ENCODE results near the gene FIGNL2.

DNA sequence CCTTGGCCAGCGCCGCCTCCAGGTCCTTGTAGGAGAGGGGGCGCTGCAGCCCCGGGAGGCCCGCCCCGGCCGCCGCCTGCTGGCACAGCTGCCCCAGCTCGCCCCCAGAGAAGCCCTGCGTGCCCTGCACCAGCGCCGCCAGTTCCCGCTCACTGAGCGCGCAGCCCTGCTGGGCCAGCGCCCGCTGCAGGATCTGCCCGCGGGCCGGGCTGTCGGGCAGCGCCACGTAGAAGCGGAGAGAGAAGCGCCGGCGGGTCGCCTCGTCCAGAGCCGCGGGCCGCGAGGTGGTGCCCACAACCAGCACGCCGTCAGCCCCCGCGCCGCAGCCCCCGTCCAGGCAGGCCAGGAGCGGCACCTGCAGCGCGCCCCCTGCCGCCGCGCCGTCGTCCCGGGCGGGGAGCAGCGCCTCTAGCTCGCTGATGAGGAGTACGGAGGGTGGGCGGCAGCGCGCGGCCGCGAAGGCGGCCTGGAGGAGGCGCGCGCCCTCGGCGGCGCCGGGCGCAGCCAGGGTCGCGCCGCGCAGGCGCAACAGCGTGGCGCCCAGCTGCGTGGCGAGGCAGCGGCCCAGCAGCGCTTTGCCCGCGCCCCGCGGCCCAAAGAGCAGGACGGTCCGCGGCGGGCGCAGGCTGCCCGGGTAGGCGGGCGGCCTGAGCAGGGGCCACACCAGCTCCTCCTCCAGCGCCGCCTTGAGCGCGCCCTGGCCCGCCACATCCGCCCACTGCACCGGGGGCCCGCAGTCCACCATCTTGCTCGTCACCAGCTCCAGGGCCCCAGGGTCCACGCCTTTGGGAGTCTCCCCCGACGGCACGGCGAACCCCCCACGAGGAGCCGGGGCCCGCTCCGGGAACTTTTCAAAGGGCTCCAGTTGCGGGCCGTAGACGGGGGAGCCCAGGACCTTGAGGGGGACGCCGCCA is 27.7 kb downstream of the FIGNL2 start:
- TF ChIP-seq, protein P1, sequence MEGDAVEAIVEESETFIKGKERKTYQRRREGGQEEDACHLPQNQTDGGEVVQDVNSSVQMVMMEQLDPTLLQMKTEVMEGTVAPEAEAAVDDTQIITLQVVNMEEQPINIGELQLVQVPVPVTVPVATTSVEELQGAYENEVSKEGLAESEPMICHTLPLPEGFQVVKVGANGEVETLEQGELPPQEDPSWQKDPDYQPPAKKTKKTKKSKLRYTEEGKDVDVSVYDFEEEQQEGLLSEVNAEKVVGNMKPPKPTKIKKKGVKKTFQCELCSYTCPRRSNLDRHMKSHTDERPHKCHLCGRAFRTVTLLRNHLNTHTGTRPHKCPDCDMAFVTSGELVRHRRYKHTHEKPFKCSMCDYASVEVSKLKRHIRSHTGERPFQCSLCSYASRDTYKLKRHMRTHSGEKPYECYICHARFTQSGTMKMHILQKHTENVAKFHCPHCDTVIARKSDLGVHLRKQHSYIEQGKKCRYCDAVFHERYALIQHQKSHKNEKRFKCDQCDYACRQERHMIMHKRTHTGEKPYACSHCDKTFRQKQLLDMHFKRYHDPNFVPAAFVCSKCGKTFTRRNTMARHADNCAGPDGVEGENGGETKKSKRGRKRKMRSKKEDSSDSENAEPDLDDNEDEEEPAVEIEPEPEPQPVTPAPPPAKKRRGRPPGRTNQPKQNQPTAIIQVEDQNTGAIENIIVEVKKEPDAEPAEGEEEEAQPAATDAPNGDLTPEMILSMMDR (IDR thresholded peaks at IDR 0.05): peak in 4 of 7 experiments; percentile 13 to 62 (median 38)
- peak; percentile 8 to 55 (median 23) for TF ChIP-seq POLR2A (IDR thresholded peaks at IDR 0.05)

Measured in body of pancreas (tissue), 4 donors.